Left forelimb (tissue), 1 donor: ENCODE results near the gene STEAP3.

Experiments used
- DNase-seq: peaks from one replicate; pipeline ENCODE4 v3.0.0-alpha.2; 2018; ENCODE audit warnings: low spot score

Gene STEAP3

DNA sequence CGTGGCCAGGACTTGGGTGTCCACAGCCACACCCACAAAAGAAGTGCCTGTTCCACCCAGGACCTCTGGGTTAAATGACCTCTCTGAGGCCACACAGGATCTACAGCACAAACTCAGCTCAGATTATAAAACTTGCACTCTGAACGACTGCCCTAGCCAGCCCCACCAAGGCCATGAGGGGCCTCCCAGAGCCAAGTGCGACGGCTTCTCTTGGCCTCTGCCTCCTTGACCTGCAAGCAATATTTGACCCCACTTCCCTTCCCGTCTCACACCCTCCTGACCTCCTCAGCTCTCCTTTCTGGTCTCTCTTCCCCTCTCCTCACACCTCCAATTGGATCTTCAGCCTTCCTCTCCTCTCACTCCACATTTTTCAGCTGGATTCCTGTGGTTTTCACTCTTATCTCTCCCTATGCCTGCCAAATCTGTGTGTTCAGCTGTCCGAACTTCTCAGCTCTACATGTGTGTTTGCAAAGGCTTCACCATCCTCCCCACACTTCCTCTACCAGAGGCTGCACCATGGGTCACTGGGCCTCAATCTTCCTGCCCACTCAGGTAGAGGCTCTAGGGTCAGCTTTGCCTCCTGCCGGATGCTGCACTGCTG, 25.3 kb upstream of the STEAP3 start:
- no peak for DNase-seq

GRCh38 chr2:119201815-119202214, 21.8 kb upstream of the STEAP3 start:
- DNase-seq: no peak

DNA sequence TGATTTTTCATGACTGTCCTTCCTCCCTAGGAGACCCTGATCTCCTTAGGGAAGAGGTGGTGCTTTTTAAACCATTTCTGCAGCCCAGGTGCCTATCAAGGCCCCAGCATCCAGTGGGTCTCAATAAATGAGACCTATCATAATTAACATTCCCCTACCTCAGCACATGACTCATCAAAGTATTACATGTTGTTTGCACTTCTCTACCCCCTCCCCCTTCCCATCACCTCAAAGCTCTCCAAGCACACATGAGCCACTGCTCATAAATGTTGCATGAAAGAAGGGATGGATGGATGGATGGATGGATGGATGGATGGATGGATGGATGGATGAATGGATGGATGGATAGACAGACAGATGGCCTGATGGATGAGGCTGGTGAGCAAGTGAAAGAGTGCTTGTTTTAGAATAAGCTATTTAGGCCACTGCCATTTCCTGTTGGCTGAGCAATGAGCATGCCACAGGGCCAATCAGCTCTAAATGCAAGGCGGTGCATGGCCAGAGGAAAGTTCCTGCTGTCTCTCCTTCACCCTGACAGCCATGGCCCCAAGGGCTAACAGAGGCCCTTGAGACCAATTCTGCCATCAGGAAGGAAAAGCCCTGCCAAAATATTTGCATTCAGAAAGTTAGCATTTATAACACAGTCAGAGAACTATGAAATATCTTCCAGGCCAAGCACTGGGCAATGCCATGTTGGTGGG, 20.9 kb upstream of the STEAP3 start:
- DNase-seq: no peak

- DNase-seq: no peak
Observed at GRCh38 chr2:119204525-119204924, 19.1 kb upstream of the STEAP3 start.

DNA sequence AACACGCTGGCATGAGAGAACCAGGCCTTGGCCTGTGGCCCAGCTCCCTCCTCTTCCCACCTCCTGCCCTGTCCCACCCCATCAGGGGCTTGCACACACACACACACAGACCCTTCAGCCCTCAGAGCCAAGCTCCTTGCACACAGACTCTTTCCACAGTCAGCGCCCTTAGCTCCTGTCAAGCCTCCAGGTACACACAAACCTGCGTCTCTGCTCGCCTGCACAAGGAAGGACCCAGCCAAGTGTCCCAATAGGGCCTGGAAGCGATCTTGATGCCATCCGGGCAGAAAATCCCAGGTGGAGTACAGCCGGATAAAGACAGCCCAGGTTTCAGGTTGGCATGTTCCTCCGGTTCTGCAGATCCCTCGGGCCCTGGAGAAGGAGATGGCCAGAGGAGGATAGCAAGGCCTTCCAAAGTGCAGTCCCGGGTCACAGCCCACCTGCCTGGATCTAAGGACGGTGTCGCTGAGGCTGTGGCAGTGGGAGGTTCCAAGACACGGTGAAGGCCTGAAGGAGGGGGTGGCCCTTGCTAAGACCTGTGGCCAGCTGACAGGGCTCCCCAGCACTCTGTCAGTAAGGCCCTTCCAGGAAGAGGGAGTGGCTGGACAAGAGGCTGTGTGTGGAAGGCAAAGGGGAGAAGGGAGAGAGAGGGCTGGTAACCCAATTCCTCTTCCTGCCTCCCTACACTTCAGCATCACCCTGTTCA, 18.5 kb upstream of the STEAP3 start:
- no peak for DNase-seq

GRCh38 chr2:119206201-119206600, 17.4 kb upstream of the STEAP3 start:
- no peak for DNase-seq

DNA sequence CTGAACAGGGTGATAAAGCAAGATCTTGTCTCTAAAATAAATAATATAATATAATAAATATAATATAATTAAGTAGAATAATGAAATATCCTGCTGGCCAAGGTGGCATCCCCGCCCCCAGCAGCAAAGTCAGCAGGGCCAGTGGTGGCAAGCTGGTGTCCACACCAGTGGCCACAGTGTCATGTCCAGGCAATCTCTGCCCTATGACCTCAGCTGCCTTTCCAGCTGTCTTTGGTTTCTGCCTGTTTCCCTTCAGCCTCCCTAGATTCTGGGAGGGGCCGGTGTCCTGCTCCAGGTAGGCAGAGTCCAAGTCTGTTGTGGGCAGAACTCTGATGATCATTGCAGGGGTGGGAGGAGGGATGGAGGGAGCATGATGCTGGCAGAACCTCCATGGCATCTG, 16.2 kb upstream of the STEAP3 start:
- no peak for DNase-seq

DNA sequence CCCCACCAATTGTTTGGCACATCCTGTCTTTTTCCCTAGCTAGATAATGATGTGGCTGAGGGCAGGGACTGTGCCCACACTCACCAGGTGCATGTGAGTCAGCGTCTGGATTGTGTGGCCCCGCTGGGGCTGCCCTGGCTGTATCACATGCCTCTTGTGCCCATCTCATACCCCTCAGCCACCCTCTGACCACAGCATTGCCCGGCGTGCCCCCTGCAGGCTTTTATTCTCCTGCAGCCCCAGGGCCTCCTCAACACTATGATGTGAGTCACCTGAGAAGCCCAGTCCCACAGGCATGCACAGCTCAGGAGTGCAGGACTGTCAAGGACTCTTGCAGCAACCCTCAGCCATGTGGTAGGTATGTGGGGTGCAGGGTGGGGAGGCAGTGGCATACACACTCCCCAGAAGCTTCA, 14.8 kb upstream of the STEAP3 start:
- no peak for DNase-seq

GRCh38 chr2:119212139-119212800, 11.4 kb upstream of the STEAP3 start:
- no peak for DNase-seq

DNA sequence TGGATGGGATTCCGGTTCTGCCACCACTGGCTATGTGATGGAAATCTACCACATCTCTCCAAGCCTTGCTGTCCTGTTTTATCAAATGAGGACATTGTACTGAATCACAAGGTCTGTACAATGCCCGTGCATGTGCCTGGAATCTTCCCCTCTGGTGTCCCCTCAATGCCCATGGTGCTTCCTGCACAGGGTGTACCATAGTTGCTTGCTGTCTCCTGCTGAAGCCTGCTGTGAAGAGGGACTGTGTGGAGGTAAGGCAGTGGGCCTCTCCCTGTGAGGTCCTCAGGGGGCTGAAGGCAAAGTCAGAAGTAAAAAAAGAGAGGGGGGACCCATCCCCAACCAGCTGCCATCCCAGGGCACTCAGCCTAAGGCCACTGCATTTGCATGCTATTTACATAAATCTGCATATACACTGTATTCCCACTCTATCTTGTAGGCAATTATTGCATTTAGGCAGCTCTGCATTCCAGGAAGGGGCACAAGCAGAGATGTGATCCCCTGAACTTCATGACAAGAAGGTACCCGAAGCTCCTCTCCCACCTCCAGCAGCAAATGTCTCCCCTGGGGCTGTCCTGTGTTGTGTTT, 9.1 kb upstream of the STEAP3 start:
- DNase-seq: no peak

- DNase-seq: no peak
Observed at GRCh38 chr2:119216994-119217393, 6.6 kb upstream of the STEAP3 start.

- no peak for DNase-seq
Observed at GRCh38 chr2:119218478-119219064, 5.1 kb upstream of the STEAP3 start.

GRCh38 chr2:119219873-119220272, 3.8 kb upstream of the STEAP3 start:
- DNase-seq: no peak

DNA sequence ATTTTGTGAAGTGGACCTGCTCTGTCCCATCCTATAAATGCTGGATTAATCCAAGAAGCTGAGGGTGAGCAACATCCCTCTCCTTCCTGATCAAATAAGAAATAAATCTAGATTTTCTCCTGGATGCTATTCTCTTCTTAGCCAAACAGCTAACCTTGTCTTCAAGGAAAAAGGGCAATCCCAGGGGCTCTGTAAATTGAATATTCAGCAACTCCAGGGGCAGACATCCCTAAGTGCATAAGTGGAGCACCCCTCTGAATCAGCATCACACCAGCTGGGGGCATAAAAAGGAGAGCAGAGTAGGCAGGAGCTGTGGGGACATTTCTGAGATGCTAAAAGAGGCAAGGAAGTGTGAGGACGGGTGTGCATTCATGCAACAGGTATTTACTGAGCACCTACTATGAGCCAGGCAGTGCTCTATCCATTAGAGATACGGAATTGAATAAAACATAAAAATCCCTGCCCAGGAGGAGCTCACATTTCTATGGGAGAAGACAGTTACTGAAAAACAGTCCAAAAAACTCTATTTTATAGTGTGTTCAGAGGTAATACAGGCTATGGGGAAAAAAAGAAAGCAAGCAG, 2.8 kb upstream of the STEAP3 start:
- DNase-seq: no peak

DNA sequence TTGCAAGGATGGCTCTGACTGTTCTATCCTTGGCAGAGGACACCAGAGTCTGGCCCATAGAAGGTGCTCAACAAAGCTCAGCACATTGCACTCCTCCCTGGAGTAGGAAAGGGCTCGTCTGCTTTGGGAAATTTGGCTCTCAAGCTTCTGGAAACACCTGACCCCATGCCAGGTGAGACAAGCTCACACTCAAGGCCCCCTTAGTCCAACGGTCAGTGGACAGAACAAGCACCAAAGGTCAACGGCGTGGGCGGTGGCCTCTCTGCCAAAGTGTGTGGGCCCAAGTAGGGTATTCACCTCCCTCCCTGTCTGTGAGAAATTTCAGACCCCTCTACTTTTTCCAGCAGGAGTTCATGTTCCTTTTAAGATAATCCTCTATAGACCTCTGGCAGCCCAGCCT, 2.0 kb upstream of the STEAP3 start:
- no peak for DNase-seq

DNA sequence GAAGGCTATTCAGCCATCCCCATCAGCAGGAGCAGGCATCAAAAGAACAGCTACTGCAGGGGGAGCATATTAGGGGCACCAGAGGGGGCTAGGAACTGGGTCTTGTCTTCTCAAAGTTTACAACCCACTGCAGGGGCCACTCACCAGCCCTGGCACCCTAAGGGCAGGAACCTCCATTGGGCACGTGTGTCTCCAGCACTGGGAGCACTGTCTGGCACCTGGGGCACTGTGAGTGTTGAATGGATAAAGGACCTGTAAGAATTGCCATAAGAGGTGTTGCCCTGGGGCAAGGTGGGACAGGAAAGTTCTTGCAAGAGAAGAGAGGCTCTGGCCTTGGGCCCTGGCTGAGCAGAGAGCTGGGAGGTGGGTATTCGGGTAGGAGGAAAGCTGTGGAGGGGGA, 1.4 kb upstream of the STEAP3 start:
- no peak for DNase-seq

DNA sequence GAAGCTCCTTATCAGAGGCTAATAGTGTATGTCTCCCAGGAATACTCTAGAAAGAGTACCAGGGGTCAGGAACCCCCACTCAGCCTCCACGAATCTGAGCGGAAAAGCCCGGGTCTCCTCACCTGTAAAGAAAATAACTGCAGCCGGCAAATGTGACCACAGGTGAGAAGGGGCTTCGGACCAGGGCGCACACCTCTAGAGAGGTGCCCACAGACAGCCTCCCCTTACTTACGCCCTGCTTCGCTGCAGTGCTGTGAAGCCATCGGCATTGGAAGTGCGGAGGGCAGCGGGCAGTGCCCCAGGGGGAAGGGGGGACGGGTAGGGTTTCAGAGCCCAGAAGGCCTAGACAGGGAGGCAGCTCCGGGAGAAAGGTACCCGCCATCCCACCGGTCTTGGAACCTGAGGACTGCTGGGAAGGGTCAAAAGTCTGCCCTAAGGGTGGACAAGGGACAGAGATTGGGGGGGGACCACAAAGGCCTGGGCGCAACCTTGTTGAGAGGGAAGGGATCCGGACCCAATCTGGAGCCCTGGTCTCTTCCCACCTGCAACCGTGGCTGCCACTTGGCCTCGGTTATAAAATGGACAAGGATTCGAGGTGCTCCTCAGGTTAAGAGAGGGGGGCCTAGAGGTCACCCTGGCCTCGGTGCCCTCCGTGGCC, 642 bp upstream of the STEAP3 start:
- DNase-seq: no peak

DNA sequence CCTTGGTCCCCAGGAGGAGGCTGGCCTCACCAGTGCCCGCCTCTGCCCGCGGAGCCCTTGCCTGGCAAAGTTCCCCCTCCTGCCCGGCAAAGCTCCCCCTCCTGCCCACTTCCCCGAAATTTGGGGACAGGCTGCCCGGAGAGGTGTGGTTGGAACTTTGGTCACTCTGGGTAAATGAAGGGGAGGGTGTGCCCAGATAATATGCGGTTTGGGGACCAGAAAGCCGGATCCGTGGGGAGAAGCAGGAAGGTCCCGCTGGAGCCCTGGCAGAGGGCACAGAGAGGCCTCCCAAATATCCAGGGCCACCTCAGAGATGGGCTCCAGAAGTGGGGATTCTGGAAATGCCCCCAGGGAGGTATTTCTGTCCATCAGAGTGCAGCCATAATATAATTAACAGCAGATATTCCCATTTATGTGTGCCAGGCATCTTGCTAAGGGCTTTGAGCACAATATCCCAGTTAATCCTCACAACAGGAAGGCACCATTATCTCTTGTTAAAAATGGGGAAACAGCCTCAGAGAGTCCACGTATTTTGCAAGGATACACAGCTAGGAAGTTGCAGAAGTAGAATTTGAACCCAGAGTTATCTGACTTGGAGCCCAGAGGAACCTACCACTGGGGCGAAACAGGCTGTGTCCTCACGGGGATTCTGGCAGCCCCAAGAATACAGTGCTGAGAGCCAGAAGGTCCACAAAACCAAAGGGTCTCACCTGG, 914 bp downstream of the STEAP3 start:
- no peak for DNase-seq

GRCh38 chr2:119225105-119225865, 1.7 kb downstream of the STEAP3 start:
- DNase-seq: no peak

GRCh38 chr2:119225926-119226325, 2.3 kb downstream of the STEAP3 start:
- DNase-seq: no peak
